Mucosa of stomach (tissue), 1 donor: ENCODE measurements around the gene VCAM1.

Source experiments
- H3K27me3 ChIP-seq: one replicate; pipeline ENCODE4 v1.7.0; 2013; ENCODE audit warnings: mild to moderate bottlenecking, low read length; ENCODE audit not compliant: control insufficient read depth, insufficient read depth
- H3K36me3 ChIP-seq: one replicate; pipeline ENCODE4 v1.7.0; 2013; ENCODE audit warnings: low read length; ENCODE audit not compliant: control insufficient read depth, insufficient read depth
- H3K4me1 ChIP-seq: one replicate; pipeline ENCODE4 v1.7.0; 2013; ENCODE audit warnings: mild to moderate bottlenecking, low read length; ENCODE audit not compliant: control insufficient read depth, insufficient read depth
- H3K4me3 ChIP-seq: one replicate; pipeline ENCODE4 v1.7.0; 2013; ENCODE audit warnings: low read length
- H3K9ac ChIP-seq: one replicate; pipeline ENCODE4 v1.7.0; 2013; ENCODE audit warnings: mild to moderate bottlenecking, low read length, moderate library complexity
- H3K9me3 ChIP-seq: one replicate; pipeline ENCODE4 v1.7.0; 2013; ENCODE audit warnings: mild to moderate bottlenecking, low read length, moderate library complexity; ENCODE audit not compliant: control insufficient read depth
- donor health status: Pancreatic carcinoma.

VCAM1 gene

DNA sequence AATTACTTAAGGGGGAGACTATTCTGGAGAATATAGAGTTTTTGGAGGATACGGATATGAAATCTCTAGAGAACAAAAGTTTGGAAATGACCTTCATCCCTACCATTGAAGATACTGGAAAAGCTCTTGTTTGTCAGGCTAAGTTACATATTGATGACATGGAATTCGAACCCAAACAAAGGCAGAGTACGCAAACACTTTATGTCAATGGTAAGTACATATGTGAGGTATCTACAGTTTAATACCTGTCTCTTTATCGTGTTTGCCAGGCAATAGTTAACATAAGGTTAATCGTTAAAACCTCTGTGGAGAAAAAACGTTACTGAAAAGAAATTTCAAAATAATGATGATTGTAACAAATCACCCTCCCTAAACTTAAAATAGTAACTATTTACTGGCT lies 11.8 kb downstream of the VCAM1 start:
- H3K9ac ChIP-seq: no peak overlapping the region
- H3K9me3 ChIP-seq: no peaks in the 10 kb centered on the region
- H3K4me3 ChIP-seq: no peak overlapping the region
- H3K4me1 ChIP-seq: peaks cover 7% of the 10 kb centered on the region
- H3K36me3 ChIP-seq: no peaks in the 10 kb centered on the region
- H3K27me3 ChIP-seq: no peaks in the 10 kb centered on the region

DNA sequence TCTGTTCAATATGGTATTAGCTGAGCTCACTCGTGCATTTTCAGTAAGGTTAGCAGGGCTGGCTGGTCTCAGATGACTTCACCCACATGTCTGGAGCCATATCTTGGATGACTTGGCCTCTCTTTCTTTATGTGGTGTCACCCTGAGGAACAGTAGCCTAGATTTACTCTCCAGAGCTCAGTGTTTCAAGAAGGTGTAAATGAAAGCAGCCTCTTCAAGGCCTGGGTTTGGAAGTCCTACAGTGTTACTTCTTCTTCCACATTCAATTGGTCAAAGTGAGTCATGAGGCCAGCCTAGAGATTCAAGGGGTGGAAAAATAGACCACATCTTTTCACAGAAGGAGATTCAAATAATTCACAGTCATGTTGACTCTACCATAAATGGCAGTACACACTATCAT lies 12.2 kb downstream of the VCAM1 start:
- Histone ChIP-seq H3K27me3 (no peaks in the 10 kb centered on the region), H3K9ac (no peak overlapping the region), H3K4me1 (peaks cover 7% of the 10 kb centered on the region), H3K9me3 (no peaks in the 10 kb centered on the region), H3K4me3 (no peak overlapping the region), H3K36me3 (no peaks in the 10 kb centered on the region)

DNA sequence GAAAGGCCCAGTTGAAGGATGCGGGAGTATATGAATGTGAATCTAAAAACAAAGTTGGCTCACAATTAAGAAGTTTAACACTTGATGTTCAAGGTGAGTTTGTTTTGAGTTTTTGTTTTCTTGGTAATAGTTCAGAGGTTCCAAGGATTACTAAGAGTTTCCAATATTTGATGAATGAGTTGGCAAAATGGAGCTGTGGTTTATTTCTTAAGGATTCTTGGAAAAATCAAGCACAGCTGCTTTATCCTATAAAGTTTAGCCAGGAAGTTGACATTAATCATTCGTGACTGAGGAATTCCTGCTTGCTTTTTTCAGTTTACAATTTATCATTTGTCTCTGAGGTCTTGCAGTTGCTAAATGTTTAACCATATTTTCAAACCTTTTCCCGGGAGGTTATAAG lies 15.1 kb downstream of the VCAM1 start:
- Histone ChIP-seq H3K4me3 (no peak overlapping the region), H3K9ac (no peak overlapping the region), H3K36me3 (no peaks in the 10 kb centered on the region), H3K9me3 (no peaks in the 10 kb centered on the region), H3K4me1 (no peaks in the 10 kb centered on the region), H3K27me3 (no peaks in the 10 kb centered on the region)

DNA sequence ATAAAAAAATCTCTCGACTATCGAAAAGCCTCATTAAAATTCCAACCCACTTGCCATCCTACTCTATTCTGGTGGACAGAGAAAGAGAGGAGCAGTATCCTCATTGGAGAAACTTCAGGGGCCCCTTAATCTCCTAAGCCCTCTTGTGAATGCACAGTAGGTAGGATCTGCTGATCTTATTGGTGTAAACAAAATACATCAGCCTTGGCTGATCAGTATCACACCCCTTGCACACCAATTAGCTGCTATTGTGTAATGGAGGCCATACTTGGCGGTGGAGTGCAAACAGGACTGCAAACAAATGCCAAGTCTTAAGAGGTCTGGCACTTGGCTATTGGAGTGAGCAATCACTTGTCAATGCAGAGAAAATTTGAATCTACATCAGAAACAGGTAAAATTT lies 15.7 kb downstream of the VCAM1 start:
- no peaks in the 10 kb centered on the region for H3K9me3 ChIP-seq
- H3K4me1 ChIP-seq: no peaks in the 10 kb centered on the region
- no peak overlapping the region for H3K9ac ChIP-seq
- H3K36me3 ChIP-seq: no peaks in the 10 kb centered on the region
- H3K27me3 ChIP-seq: no peaks in the 10 kb centered on the region
- H3K4me3 ChIP-seq: no peak overlapping the region

DNA sequence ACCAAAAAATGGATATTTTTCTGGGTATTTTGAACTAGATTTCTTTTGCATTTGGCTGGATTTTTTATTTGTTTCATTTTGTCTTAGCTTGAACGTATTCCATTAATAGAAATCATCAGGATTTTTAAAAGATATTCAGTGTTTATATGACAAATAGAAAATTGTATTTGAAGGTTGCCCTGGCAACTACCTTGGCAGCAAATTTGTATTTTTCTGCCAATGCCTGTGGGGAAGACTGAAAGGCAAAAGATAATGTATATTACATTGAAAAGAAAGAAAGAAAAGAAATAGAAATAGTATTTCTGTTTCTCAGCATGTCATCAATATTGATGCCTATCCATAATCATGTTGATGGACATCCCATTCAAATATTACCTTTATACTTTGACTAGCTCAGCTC lies 16.8 kb downstream of the VCAM1 start:
- no peak overlapping the region for H3K9ac ChIP-seq
- H3K4me1 ChIP-seq: no peaks in the 10 kb centered on the region
- H3K27me3 ChIP-seq: no peaks in the 10 kb centered on the region
- H3K36me3 ChIP-seq: no peaks in the 10 kb centered on the region
- H3K4me3 ChIP-seq: no peak overlapping the region
- no peaks in the 10 kb centered on the region for H3K9me3 ChIP-seq

DNA sequence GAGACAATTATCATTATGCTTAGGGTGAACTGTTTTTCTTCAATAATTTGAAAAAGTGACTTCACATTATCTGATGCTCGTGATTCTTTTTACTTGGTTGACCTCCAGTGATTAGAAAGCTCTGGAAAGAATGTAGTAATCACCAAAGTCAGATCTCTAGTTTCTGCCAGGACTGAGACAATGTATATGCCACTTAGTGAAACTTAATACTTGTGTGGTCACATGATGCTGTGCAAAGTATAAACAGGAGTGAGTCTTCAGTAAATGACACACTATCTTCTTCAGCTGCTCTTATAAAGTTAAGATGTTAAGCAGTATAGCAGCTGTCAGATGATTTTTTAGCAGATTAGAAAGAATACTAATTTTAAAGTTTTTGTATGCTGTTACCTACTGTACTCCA lies 17.2 kb downstream of the VCAM1 start:
- Histone ChIP-seq H3K36me3 (no peaks in the 10 kb centered on the region), H3K9me3 (no peaks in the 10 kb centered on the region), H3K27me3 (no peaks in the 10 kb centered on the region), H3K4me3 (no peak overlapping the region), H3K4me1 (no peaks in the 10 kb centered on the region), H3K9ac (no peak overlapping the region)

DNA sequence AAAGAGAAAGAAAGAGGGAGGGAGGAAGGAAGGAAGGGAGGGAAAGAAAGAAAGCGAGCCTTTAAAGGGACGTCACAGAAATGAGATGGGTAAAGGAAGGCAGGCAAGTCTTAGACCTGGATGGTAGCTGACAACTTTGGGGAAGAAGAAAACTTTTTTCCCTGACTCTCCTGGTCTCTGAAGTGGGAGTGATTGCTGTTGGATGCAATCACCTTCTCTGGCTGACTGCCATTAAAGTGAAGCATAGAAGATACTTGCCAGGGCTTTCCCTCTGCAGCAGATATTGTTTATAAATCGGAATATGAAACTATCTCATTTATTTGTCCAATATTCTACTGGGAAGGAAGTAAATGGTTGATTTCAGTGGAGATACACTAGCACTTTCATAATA lies 27.0 kb downstream of the VCAM1 start:
- Histone ChIP-seq H3K4me3 (no peak overlapping the region), H3K9me3 (no peaks in the 10 kb centered on the region), H3K4me1 (no peaks in the 10 kb centered on the region), H3K9ac (no peak overlapping the region), H3K27me3 (no peaks in the 10 kb centered on the region), H3K36me3 (no peaks in the 10 kb centered on the region)

DNA sequence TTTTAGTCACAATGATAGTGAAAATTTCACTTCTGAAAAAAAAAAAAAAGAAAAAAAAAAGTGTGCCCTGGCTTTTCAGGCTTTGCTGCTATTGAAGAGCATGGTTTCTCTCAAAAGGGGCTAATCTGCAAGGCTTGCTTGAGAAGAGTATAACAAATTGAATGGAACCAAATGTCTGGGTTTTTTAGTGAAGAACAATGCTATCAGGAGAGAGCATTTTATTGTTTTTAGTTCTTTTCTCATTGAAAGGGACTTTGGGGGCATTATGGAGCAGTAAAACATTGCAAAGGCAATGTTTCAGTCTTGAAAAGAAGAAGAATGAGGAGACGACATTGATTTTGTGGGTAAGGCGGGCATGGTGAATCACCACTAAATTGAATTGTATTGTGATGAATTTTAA lies 28.2 kb downstream of the VCAM1 start:
- H3K36me3 ChIP-seq: no peaks in the 10 kb centered on the region
- no peaks in the 10 kb centered on the region for H3K9me3 ChIP-seq
- no peak overlapping the region for H3K9ac ChIP-seq
- H3K4me3 ChIP-seq: no peak overlapping the region
- H3K27me3 ChIP-seq: no peaks in the 10 kb centered on the region
- H3K4me1 ChIP-seq: no peaks in the 10 kb centered on the region

DNA sequence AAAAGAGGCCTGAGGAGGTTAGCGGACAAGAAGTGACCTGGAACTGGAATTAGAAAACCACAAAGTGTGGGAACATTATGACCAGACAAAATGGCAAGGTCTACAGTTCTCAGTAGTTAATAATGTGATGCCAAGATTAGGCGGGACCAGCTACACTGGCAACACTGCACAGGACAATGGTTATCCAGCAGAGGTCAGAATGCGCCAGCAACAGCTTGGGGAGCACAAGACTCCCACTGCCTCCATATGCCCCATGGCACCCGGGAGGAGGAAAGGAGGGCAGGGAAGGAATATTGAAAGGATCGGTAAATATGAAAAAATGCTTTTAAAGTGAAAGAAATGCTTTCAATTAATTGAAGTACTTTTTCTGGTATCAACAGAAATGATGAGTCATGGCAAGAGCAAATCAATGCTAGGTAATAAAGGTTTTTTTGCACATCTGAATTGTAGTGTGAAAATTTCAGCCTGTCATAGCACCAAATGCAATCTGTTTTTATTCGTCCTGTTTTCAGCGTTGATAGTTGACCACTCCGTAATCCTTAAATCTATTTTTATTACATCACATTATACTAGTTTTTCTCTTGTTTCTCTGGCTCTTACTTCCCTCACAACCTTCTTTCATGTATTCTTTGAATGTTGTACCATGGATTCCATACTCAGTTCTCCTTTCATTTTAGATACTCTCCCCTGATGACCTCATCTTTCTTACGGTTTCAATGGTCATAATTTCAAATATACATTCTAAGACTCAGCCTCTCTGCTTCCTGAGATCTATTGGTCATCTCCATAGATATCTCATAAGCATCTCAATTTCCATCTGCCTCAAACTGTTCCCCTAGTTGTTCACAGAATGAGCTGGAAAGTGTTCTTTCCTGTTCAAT lies 30.7 kb downstream of the VCAM1 start:
- no peaks in the 10 kb centered on the region for H3K4me1 ChIP-seq
- no peaks in the 10 kb centered on the region for H3K27me3 ChIP-seq
- no peaks in the 10 kb centered on the region for H3K9me3 ChIP-seq

DNA sequence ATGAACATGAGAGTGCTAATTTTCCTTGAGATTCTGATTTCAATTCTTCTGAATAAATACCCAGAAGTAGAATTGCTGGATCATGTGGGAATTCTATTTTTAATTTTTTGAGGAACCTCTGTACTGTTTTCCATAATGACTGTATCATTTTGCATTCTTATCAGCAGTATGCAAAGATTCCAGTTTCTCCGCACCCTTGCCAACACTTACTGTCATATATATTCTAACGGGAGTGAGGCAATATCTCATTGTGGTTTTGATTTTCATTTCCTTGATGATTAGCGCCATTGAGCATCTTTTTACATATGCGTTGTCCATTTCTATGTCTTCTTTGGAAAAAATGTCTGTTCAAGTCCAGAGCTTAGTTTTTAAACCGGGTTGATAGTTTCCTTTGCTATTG lies 33.2 kb downstream of the VCAM1 start:
- H3K4me1 ChIP-seq: no peaks in the 10 kb centered on the region
- no peaks in the 10 kb centered on the region for H3K9me3 ChIP-seq
- H3K9ac ChIP-seq: no peak overlapping the region

More for the DNA sequence above, 30.7 kb downstream of the VCAM1 start:
- Histone ChIP-seq H3K36me3 (no peaks in the 10 kb centered on the region), H3K4me3 (no peak overlapping the region), H3K9ac (no peak overlapping the region)

DNA sequence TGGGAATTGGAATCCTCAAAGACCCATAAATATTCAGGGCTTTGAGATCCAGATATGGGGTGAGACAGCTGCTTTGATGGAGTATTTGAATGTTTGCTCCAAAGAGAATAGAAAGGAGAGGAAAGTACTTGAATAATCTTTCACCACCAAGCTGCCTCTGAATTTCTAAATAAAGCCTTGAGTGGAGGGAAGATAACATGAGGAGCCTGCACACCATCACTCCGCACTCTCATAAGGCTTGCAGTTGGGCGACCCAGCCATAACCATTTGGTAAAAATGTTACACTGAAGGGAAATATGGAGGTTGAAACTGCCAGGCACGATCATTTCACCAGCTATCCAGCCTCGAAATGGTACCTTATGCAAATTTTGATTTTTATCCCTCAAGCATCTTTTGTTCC lies 38.4 kb downstream of the VCAM1 start:
- Histone ChIP-seq H3K36me3 (no peaks in the 10 kb centered on the region), H3K9me3 (no peaks in the 10 kb centered on the region), H3K9ac (no peak overlapping the region), H3K27me3 (no peaks in the 10 kb centered on the region), H3K4me3 (no peak overlapping the region), H3K4me1 (no peaks in the 10 kb centered on the region)

More for the DNA sequence above, 33.2 kb downstream of the VCAM1 start:
- no peak overlapping the region for H3K4me3 ChIP-seq
- H3K36me3 ChIP-seq: no peaks in the 10 kb centered on the region
- H3K27me3 ChIP-seq: no peaks in the 10 kb centered on the region

DNA sequence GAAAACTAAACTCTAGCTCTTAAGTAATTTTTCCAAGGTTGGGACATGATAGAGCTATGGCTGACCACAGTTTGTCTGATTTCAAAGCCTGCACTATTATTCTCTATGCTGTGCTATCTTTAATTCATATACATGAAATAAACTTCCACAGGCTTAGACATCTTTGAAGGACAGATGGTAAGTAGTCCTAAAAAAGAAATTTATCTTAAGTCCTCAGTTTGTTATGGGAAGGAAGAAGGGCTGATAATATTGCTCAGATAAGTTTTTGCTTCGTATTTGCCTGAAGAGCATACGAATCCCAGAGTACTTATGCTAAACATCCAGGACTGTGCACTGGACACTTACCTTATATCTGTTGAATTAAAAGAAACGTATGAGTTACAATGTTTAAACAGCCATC lies 39.6 kb downstream of the VCAM1 start:
- Histone ChIP-seq H3K27me3 (no peaks in the 10 kb centered on the region), H3K9me3 (no peaks in the 10 kb centered on the region), H3K4me3 (no peak overlapping the region), H3K36me3 (no peaks in the 10 kb centered on the region), H3K9ac (no peak overlapping the region), H3K4me1 (no peaks in the 10 kb centered on the region)

DNA sequence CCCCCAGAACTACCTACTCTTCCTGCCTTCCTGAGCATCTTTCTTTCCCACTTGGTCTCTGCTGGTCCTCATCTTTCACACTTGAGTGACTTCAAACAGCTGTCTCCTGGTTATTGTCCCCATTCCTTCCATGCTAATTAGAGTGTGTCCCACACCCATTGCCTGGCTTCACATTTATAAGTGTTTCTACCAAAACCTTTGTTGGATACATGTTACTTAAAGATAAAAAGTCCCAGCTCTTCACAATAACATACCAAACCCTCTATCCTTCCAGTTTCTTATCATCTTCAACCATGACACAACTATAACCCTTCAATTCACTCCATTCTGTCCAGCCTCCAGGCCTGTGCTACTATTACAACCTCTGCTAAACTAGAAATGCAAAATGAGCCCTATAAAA lies 41.0 kb downstream of the VCAM1 start:
- H3K9ac ChIP-seq: no peak overlapping the region
- H3K36me3 ChIP-seq: no peaks in the 10 kb centered on the region
- H3K4me3 ChIP-seq: no peak overlapping the region
- no peaks in the 10 kb centered on the region for H3K4me1 ChIP-seq
- no peaks in the 10 kb centered on the region for H3K27me3 ChIP-seq
- no peaks in the 10 kb centered on the region for H3K9me3 ChIP-seq
